Uterus (tissue), 2 donors: Measurements from ENCODE around the gene SEMA3E.
"Not testable (repeated sequence)": the region's sequence is repeated elsewhere in the genome, so short reads cannot be mapped to it uniquely, and the experiment has no call there.

ENCODE experiments used
- CTCF ChIP-seq, 4 experiments: fragments of 200-600 bp in 2 of 4; fragments of 450-650 bp in 2 of 4; sonication (generic) in 2 of 4; IDR thresholded peaks; one replicate each; pipeline ENCODE4 v1.5.1; 2016 to 2019; ENCODE audit warnings: antibody characterized with exemption in 4 of 4, mild to moderate bottlenecking in 2 of 4, moderate library complexity in 1 of 4
- POLR2A ChIP-seq, 2 donors: fragments of 450-650 bp; IDR thresholded peaks; one replicate each; pipeline ENCODE4 v1.6.1; 2016; ENCODE audit warnings: antibody characterized with exemption in 2 of 2, mild to moderate bottlenecking in 1 of 2, moderate library complexity in 1 of 2

- not testable (repeated sequence) for TF ChIP-seq CTCF, POLR2A (IDR thresholded peaks at IDR 0.05)
Measured at GRCh38 chr7:83430289-83430688, 218.7 kb downstream of the SEMA3E start.
